ENCODE results near the gene IFT25. TPM values are rescaled to one million over a fixed set of nuclear protein-coding genes. Genes with fewer than 3 reads are reported as not detected.
A peak's percentile ranks its signal among the peaks of the same experiment; 100 is the strongest.

IFT25 gene
- total and polyA plus RNA-seq, 2 of the 13 experiments (the other 11 are each of a cell fraction or from before 2014, with no cell fraction given): 19.7 to 48.0 TPM

DNA sequence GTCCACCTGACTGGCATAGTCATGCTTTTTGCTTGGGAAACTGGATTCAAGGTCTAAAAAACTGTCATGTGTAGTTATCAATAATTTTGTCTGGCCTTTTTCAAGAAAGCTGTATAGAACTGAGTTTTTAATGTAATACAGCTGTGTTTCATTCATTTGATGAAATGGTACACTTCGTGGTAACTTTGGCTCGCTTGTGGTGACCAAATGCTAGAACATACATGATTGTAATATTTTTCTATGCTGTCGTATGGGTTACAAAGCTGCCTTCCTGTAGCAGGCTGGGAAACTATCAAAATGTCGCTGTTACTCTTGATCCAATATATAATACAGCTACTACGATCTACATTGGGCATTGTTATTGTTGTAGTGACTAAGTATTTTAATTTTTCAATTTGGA lies 2.8 kb upstream of the IFT25 start:
- peaks cover 53% of the 10 kb centered on the region for H3K79me2 ChIP-seq (ENCODE audit: insufficient read depth, low read length)
- peak overlapping the region; percentile 20; the same call in 1 of the 2 replicates for H3K4me2 ChIP-seq (ENCODE audit: low read depth, low read length)
- BruUV-seq (replicated peaks): no TSS peak
- CTCF ChIA-PET (ENCODE audit: low intra/inter-chr PET ratio, low total read pairs): interaction anchor here (0.7 to 4.2 kb wide), 5 partner anchors 11 to 134 kb away, joined by 3 to 53 read pairs (median 6); no protein-coding TSS in a partner anchor
- H3K27me3 ChIP-seq (ENCODE audit: control insufficient read depth in 1 of 2, insufficient read depth in 2 of 2, low read length in 2 of 2): no peaks in the 10 kb centered on the region; a peak in 1 of 5 replicates
- TF ChIP-seq GFI1 (CRISPR knock-in tag; IDR thresholded peaks at IDR 0.05; ENCODE audit: borderline replicate concordance): no peak
- no peak for TF ChIP-seq NCOA5 (CRISPR knock-in tag; IDR thresholded peaks at IDR 0.05)
- no peak for TF ChIP-seq ZSCAN12 (CRISPR knock-in tag; IDR thresholded peaks at IDR 0.05)
- TF ChIP-seq ZBTB4 (CRISPR knock-in tag; IDR thresholded peaks at IDR 0.05; ENCODE audit: borderline replicate concordance): no peak
- TF ChIP-seq ZNF878 (CRISPR knock-in tag; IDR thresholded peaks at IDR 0.05): no peak
- TF ChIP-seq GLMP (CRISPR knock-in tag; IDR thresholded peaks at IDR 0.05; ENCODE audit: borderline replicate concordance): no peak
- TF ChIP-seq, protein P1, sequence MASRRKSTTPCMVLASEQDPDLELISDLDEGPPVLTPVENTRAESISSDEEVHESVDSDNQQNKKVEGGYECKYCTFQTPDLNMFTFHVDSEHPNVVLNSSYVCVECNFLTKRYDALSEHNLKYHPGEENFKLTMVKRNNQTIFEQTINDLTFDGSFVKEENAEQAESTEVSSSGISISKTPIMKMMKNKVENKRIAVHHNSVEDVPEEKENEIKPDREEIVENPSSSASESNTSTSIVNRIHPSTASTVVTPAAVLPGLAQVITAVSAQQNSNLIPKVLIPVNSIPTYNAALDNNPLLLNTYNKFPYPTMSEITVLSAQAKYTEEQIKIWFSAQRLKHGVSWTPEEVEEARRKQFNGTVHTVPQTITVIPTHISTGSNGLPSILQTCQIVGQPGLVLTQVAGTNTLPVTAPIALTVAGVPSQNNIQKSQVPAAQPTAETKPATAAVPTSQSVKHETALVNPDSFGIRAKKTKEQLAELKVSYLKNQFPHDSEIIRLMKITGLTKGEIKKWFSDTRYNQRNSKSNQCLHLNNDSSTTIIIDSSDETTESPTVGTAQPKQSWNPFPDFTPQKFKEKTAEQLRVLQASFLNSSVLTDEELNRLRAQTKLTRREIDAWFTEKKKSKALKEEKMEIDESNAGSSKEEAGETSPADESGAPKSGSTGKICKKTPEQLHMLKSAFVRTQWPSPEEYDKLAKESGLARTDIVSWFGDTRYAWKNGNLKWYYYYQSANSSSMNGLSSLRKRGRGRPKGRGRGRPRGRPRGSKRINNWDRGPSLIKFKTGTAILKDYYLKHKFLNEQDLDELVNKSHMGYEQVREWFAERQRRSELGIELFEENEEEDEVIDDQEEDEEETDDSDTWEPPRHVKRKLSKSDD (CRISPR knock-in tag; IDR thresholded peaks at IDR 0.05; ENCODE audit: low read depth): no peak
- no peak for TF ChIP-seq ISL2 (CRISPR knock-in tag; IDR thresholded peaks at IDR 0.05)
- no peak for TF ChIP-seq ZBTB44 (CRISPR knock-in tag; IDR thresholded peaks at IDR 0.05)
- FAIRE-seq (no peak), ATAC-seq (no peak), DNase-seq (ENCODE audit: low spot score) (no peak)
- peaks cover 62% of the 10 kb centered on the region for H3K4me1 ChIP-seq (ENCODE audit: insufficient read depth, low read length)
- H3K9ac ChIP-seq (ENCODE audit: insufficient read depth, low read depth, low read length): no peak overlapping the region
- peaks cover 10 to 27% of the 10 kb centered on the region in 2 experiments; a peak in 4 of 5 replicates for H3K36me3 ChIP-seq (replicated peaks in 1 of 2; ENCODE audit: control insufficient read depth in 1 of 2, insufficient read depth in 2 of 2, low read length in 2 of 2)
- in situ Hi-C loops (cut with HindIII; ENCODE audit: extremely low pct_ligation_motif_present, low pct_unique_long_range_greater_than_20kb) (no loop called here), intact Hi-C loops (cut with micrococcal nuclease; ENCODE audit: unreplicated experiment) (loop anchor here (5.0 kb wide), 1 partner anchor 56 kb away; the partner anchor contains the start of gene DIO1)
- 94% methylated on average over 5 of the region's 5 CpGs for WGBS (ENCODE audit: low lambda C conversion rate)
- POLR2A ChIA-PET: interaction anchor here (1.1 to 1.7 kb wide), 4 partner anchors 8 to 88 kb away, joined by 3 to 7 read pairs (median 4); no protein-coding TSS in a partner anchor
- 0 out of 2 replicates have a peak, but pooled peaks cover 4% of the 10 kb centered on the region for H4K20me1 ChIP-seq (ENCODE audit: insufficient read depth, low read length)
- no peak overlapping the region for H3K4me3 ChIP-seq (replicated peaks in 1 of 3; ENCODE audit: insufficient read depth in 1 of 3, low read depth in 2 of 3, low read length in 3 of 3)
- H2AFZ ChIP-seq (ENCODE audit: low read length): no peak overlapping the region
- H3K27ac ChIP-seq (ENCODE audit: extremely low read length, insufficient read depth, low read length): no peak overlapping the region
- no peaks in the 10 kb centered on the region for H3K9me3 ChIP-seq (ENCODE audit: low read length)

Data from HepG2 (cell line).